ENCODE results near the gene MFSD6. TPM values are rescaled to one million over a fixed set of nuclear protein-coding genes. Genes with fewer than 3 reads are reported as not detected.

The MFSD6 gene
- total RNA-seq, 1 donor from 2014 or later = 0.37 TPM

- no peak overlapping the region for H3K4me3 Mint-ChIP-seq
- DNase-seq (ENCODE audit: low spot score) = no peak
- no peaks in the 10 kb centered on the region for H4K20me1 ChIP-seq (ENCODE audit: low read depth)
- peaks cover 55% of the 10 kb centered on the region for H3K27me3 ChIP-seq
- TF ChIP-seq EZH2 (IDR thresholded peaks at IDR 0.05) = no peak
- TF ChIP-seq CTCF (IDR thresholded peaks at IDR 0.05) = no peak
- no peak for TF ChIP-seq EZH2phosphoT487 (IDR thresholded peaks at IDR 0.05)
- no peak overlapping the region for H3K27ac ChIP-seq
- H3K4me3 ChIP-seq = no peak overlapping the region
- no peaks in the 10 kb centered on the region for H3F3A ChIP-seq (ENCODE audit: low read depth)
- no peak overlapping the region for H3K9ac ChIP-seq
- no peaks in the 10 kb centered on the region for H3K79me2 ChIP-seq (ENCODE audit: low read depth)
- no peaks in the 10 kb centered on the region for H3K9me3 ChIP-seq (ENCODE audit: low read depth)
- H3K27ac Mint-ChIP-seq = no peak overlapping the region
- peaks cover 8% of the 10 kb centered on the region for H3K4me1 Mint-ChIP-seq
- peaks cover 4% of the 10 kb centered on the region for H3K4me1 ChIP-seq
- no peak overlapping the region for H3K4me2 ChIP-seq
- no peaks in the 10 kb centered on the region for H3K36me3 Mint-ChIP-seq
- H2AFZ ChIP-seq (replicated peaks) = no peak overlapping the region
- no peaks in the 10 kb centered on the region for H3K9me3 Mint-ChIP-seq
- H3K27me3 Mint-ChIP-seq (ENCODE audit: insufficient read depth, low read depth) = peaks cover 14% of the 10 kb centered on the region
- H3K36me3 ChIP-seq = no peaks in the 10 kb centered on the region
Observed at GRCh38 chr2:190405995-190406394, 2.2 kb upstream of the MFSD6 start.

GRCh38 chr2:190406805-190407204, 1.4 kb upstream of the MFSD6 start:
- Mint-ChIP-seq H3K4me3 (no peak overlapping the region), H3K27me3 (ENCODE audit: insufficient read depth, low read depth) (peaks cover 16% of the 10 kb centered on the region), H3K27ac (no peak overlapping the region), H3K4me1 (peaks cover 8% of the 10 kb centered on the region), H3K36me3 (no peaks in the 10 kb centered on the region), H3K9me3 (no peaks in the 10 kb centered on the region)
- no peak overlapping the region for H3K4me2 ChIP-seq
- no peak overlapping the region for H3K27ac ChIP-seq
- H3F3A ChIP-seq (ENCODE audit: low read depth) = no peaks in the 10 kb centered on the region
- H3K9me3 ChIP-seq (ENCODE audit: low read depth) = no peaks in the 10 kb centered on the region
- no peaks in the 10 kb centered on the region for H3K36me3 ChIP-seq
- H3K27me3 ChIP-seq = peaks cover 55% of the 10 kb centered on the region
- DNase-seq (ENCODE audit: low spot score) = no peak
- no peak overlapping the region for H3K4me3 ChIP-seq
- H4K20me1 ChIP-seq (ENCODE audit: low read depth) = no peaks in the 10 kb centered on the region
- no peak overlapping the region for H3K9ac ChIP-seq
- H3K4me1 ChIP-seq = peaks cover 4% of the 10 kb centered on the region
- no peak overlapping the region for H2AFZ ChIP-seq (replicated peaks)
- no peaks in the 10 kb centered on the region for H3K79me2 ChIP-seq (ENCODE audit: low read depth)
- TF ChIP-seq EZH2phosphoT487 (IDR thresholded peaks at IDR 0.05) (no peak), EZH2 (IDR thresholded peaks at IDR 0.05) (no peak), CTCF (IDR thresholded peaks at IDR 0.05) (no peak)

GRCh38 chr2:190407246-190407661, 901 bp upstream of the MFSD6 start:
- Mint-ChIP-seq H3K27ac (no peak overlapping the region), H3K4me3 (peak overlapping the region; percentile 81), H3K9me3 (no peaks in the 10 kb centered on the region), H3K36me3 (no peaks in the 10 kb centered on the region), H3K27me3 (ENCODE audit: insufficient read depth, low read depth) (peaks cover 16% of the 10 kb centered on the region), H3K4me1 (peaks cover 8% of the 10 kb centered on the region)
- Histone ChIP-seq H3K36me3 (no peaks in the 10 kb centered on the region), H3K4me2 (peak overlapping the region; percentile 81), H3K4me3 (peak overlapping the region; percentile 77), H3F3A (ENCODE audit: low read depth) (no peaks in the 10 kb centered on the region), H2AFZ (replicated peaks) (peak overlapping the region; percentile 84), H3K27ac (no peak overlapping the region), H3K9ac (no peak overlapping the region), H4K20me1 (ENCODE audit: low read depth) (no peaks in the 10 kb centered on the region), H3K4me1 (peaks cover 4% of the 10 kb centered on the region), H3K27me3 (peaks cover 55% of the 10 kb centered on the region), H3K9me3 (ENCODE audit: low read depth) (no peaks in the 10 kb centered on the region), H3K79me2 (ENCODE audit: low read depth) (no peaks in the 10 kb centered on the region)
- TF ChIP-seq EZH2phosphoT487 (IDR thresholded peaks at IDR 0.05) (no peak), CTCF (IDR thresholded peaks at IDR 0.05) (no peak), EZH2 (IDR thresholded peaks at IDR 0.05) (no peak)
- DNase-seq (ENCODE audit: low spot score) = peak; percentile 52
